HEK293 (cell line): ENCODE results near the gene RBM20.

Experiments used
- ZNF10 ChIP-seq: fragments of 450-650 bp; formaldehyde crosslinking; IDR thresholded peaks from 2 replicates; pipeline ENCODE4 v1.5.1; 2017; ENCODE audit warnings: missing biosample characterization, missing genetic modification characterization
- ZNF112 ChIP-seq: fragments of 450-650 bp; formaldehyde crosslinking; IDR thresholded peaks from 2 replicates; pipeline ENCODE4 v1.5.0; 2017; ENCODE audit warnings: missing biosample characterization, missing genetic modification characterization
- ZNF169 ChIP-seq: fragments of 450-650 bp; formaldehyde crosslinking; IDR thresholded peaks from 2 replicates; pipeline ENCODE4 v1.5.1; 2016; ENCODE audit warnings: missing biosample characterization, missing genetic modification characterization
- ZNF202 ChIP-seq: fragments of 450-650 bp; formaldehyde crosslinking; IDR thresholded peaks from 2 replicates; pipeline ENCODE4 v1.5.1; 2016; ENCODE audit warnings: missing biosample characterization, missing genetic modification characterization, borderline replicate concordance
- ZNF223 ChIP-seq: fragments of 450-650 bp; formaldehyde crosslinking; IDR thresholded peaks from 2 replicates; pipeline ENCODE4 v1.5.1; 2016; ENCODE audit warnings: missing biosample characterization, missing genetic modification characterization
- ZNF311 ChIP-seq: fragments of 450-650 bp; formaldehyde crosslinking; IDR thresholded peaks from 2 replicates; pipeline ENCODE4 v1.5.1; 2017; ENCODE audit warnings: missing biosample characterization, missing genetic modification characterization, borderline replicate concordance
- ZNF324 ChIP-seq: fragments of 450-650 bp; formaldehyde crosslinking; IDR thresholded peaks from 2 replicates; pipeline ENCODE4 v1.5.1; 2016; ENCODE audit warnings: missing biosample characterization, missing genetic modification characterization
- ZNF404 ChIP-seq: fragments of 450-650 bp; formaldehyde crosslinking; IDR thresholded peaks from 2 replicates; pipeline ENCODE4 v1.5.1; 2017; ENCODE audit warnings: missing biosample characterization, missing genetic modification characterization
- ZNF416 ChIP-seq: fragments of 450-650 bp; formaldehyde crosslinking; IDR thresholded peaks from 2 replicates; pipeline ENCODE4 v1.5.1; 2016; ENCODE audit warnings: missing biosample characterization, missing genetic modification characterization
- ZNF701 ChIP-seq: fragments of 450-650 bp; formaldehyde crosslinking; IDR thresholded peaks from 2 replicates; pipeline ENCODE4 v1.5.1; 2016; ENCODE audit warnings: missing biosample characterization, missing genetic modification characterization
- ZNF777 ChIP-seq: fragments of 450-650 bp; formaldehyde crosslinking; IDR thresholded peaks from 2 replicates; pipeline ENCODE4 v1.5.1; 2017; ENCODE audit warnings: missing biosample characterization, missing genetic modification characterization, borderline replicate concordance
- TF ChIP-seq, protein P1 (sequence below): fragments of 450-650 bp; formaldehyde crosslinking; IDR thresholded peaks from 2 replicates; pipeline ENCODE4 v1.5.1; 2016; ENCODE audit warnings: missing biosample characterization, missing genetic modification characterization
- TF ChIP-seq, protein P2 (sequence below): fragments of 450-650 bp; formaldehyde crosslinking; IDR thresholded peaks from 2 replicates; pipeline ENCODE4 v1.5.1; 2016; ENCODE audit warnings: missing biosample characterization, missing genetic modification characterization
- TF ChIP-seq, protein P3 (sequence below): sonication (generic); formaldehyde crosslinking; IDR thresholded peaks from 2 replicates; pipeline ENCODE4 v1.8.1; 2022; ENCODE audit warnings: mild to moderate bottlenecking, moderate library complexity, missing genetic modification reagents

- TF ChIP-seq, protein P1, sequence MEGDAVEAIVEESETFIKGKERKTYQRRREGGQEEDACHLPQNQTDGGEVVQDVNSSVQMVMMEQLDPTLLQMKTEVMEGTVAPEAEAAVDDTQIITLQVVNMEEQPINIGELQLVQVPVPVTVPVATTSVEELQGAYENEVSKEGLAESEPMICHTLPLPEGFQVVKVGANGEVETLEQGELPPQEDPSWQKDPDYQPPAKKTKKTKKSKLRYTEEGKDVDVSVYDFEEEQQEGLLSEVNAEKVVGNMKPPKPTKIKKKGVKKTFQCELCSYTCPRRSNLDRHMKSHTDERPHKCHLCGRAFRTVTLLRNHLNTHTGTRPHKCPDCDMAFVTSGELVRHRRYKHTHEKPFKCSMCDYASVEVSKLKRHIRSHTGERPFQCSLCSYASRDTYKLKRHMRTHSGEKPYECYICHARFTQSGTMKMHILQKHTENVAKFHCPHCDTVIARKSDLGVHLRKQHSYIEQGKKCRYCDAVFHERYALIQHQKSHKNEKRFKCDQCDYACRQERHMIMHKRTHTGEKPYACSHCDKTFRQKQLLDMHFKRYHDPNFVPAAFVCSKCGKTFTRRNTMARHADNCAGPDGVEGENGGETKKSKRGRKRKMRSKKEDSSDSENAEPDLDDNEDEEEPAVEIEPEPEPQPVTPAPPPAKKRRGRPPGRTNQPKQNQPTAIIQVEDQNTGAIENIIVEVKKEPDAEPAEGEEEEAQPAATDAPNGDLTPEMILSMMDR (tag by site-specific recombination) = no peak
- TF ChIP-seq, protein P2, sequence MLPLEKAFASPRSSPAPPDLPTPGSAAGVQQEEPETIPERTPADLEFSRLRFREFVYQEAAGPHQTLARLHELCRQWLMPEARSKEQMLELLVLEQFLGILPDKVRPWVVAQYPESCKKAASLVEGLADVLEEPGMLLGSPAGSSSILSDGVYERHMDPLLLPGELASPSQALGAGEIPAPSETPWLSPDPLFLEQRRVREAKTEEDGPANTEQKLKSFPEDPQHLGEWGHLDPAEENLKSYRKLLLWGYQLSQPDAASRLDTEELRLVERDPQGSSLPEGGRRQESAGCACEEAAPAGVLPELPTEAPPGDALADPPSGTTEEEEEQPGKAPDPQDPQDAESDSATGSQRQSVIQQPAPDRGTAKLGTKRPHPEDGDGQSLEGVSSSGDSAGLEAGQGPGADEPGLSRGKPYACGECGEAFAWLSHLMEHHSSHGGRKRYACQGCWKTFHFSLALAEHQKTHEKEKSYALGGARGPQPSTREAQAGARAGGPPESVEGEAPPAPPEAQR (tag by site-specific recombination) = no peak
- no peak for TF ChIP-seq ZNF169 (tag by site-specific recombination)
- TF ChIP-seq ZNF202 = no peak
- TF ChIP-seq ZNF10 = no peak
- TF ChIP-seq ZNF701 (tag by site-specific recombination) = no peak
- TF ChIP-seq ZNF404 (tag by site-specific recombination) = no peak
- no peak for TF ChIP-seq ZNF324 (tag by site-specific recombination)
- TF ChIP-seq ZNF223 (tag by site-specific recombination) = no peak
- TF ChIP-seq ZNF416 (tag by site-specific recombination) = no peak
- no peak for TF ChIP-seq ZNF311 (tag by site-specific recombination)
- TF ChIP-seq, protein P3, sequence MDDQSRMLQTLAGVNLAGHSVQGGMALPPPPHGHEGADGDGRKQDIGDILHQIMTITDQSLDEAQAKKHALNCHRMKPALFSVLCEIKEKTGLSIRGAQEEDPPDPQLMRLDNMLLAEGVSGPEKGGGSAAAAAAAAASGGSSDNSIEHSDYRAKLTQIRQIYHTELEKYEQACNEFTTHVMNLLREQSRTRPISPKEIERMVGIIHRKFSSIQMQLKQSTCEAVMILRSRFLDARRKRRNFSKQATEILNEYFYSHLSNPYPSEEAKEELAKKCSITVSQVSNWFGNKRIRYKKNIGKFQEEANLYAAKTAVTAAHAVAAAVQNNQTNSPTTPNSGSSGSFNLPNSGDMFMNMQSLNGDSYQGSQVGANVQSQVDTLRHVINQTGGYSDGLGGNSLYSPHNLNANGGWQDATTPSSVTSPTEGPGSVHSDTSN (CRISPR knock-in tag) = no peak
- TF ChIP-seq ZNF777 (tag by site-specific recombination) = no peak
- TF ChIP-seq ZNF112 (tag by site-specific recombination) = no peak
Observed at GRCh38 chr10:110634527-110635209, 9.5 kb upstream of the RBM20 start.
